Prostate gland (tissue), 2 donors: ENCODE measurements around the gene CWC25.

ENCODE experiments used
- POLR2A ChIP-seq: fragments of 450-650 bp; IDR thresholded peaks from one replicate; pipeline ENCODE4 v1.6.1; 2016; ENCODE audit warnings: antibody characterized with exemption, mild to moderate bottlenecking
- POLR2AphosphoS5 ChIP-seq: sonication (generic); formaldehyde crosslinking; IDR thresholded peaks from one replicate; pipeline ENCODE4 v1.6.1; 2017; ENCODE audit warnings: antibody characterized with exemption
- TF ChIP-seq, protein P1 (sequence below), 4 experiments: fragments of 200-600 bp in 2 of 4; fragments of 450-650 bp in 2 of 4; sonication (generic) in 2 of 4; IDR thresholded peaks; 1 replicate in 3 of 4; 2 replicates in 1 of 4; pipeline ENCODE4 v1.5.1; 2016 to 2019; ENCODE audit warnings: antibody characterized with exemption in 4 of 4, mild to moderate bottlenecking in 2 of 4, moderate library complexity in 2 of 4

DNA sequence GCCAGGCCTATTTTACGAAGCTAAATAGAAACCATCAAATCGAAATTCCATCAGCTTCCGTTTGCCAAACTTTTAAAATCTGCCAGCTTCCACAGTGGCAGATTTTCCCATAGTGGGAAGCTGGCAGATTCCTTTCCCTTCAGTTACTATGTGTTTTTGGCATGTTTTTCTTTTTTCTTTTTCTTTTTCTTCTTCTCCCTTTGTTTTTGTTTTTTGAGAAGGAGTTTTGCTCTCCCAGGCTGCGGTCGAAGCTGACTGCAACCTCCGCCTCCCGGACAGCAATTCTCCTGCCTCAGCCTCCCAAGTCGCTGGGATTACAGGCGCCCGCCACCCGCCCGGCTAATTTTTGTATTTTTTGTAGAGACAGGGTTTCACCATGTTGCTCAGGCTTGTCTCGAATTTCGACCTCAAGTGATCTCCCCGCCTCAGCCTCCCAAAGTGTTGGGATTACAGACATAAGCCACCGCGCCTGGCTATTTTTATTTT, 684 bp upstream of the CWC25 start:
- TF ChIP-seq, protein P1, sequence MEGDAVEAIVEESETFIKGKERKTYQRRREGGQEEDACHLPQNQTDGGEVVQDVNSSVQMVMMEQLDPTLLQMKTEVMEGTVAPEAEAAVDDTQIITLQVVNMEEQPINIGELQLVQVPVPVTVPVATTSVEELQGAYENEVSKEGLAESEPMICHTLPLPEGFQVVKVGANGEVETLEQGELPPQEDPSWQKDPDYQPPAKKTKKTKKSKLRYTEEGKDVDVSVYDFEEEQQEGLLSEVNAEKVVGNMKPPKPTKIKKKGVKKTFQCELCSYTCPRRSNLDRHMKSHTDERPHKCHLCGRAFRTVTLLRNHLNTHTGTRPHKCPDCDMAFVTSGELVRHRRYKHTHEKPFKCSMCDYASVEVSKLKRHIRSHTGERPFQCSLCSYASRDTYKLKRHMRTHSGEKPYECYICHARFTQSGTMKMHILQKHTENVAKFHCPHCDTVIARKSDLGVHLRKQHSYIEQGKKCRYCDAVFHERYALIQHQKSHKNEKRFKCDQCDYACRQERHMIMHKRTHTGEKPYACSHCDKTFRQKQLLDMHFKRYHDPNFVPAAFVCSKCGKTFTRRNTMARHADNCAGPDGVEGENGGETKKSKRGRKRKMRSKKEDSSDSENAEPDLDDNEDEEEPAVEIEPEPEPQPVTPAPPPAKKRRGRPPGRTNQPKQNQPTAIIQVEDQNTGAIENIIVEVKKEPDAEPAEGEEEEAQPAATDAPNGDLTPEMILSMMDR (IDR thresholded peaks at IDR 0.05): no peak
- no peak for TF ChIP-seq POLR2A
- TF ChIP-seq POLR2AphosphoS5: no peak
